WERI-Rb-1 (cell line): Measurements from ENCODE around the gene C20orf144.
A peak's percentile ranks its signal among the peaks of the same experiment; 100 is the strongest.

Source experiments
- DNase-seq: peaks from one replicate; pipeline ENCODE4 v3.0.0-alpha.2; 2020
- H3K27ac ChIP-seq: fragments of 250-450 bp; sonication (Bioruptor Pico); 2 replicates; pipeline ENCODE4 v1.5.1; 2020; ENCODE audit warnings: mild to moderate bottlenecking, moderate library complexity
- H3K27me3 ChIP-seq: fragments of 250-450 bp; sonication (Bioruptor Pico); 2 replicates; pipeline ENCODE4 v1.5.1; 2021; ENCODE audit warnings: mild to moderate bottlenecking, low read depth, moderate library complexity; ENCODE audit not compliant: insufficient read depth, severe bottlenecking
- H3K36me3 ChIP-seq: fragments of 250-450 bp; sonication (Bioruptor Pico); 2 replicates; pipeline ENCODE4 v1.5.1; 2020; ENCODE audit warnings: mild to moderate bottlenecking, moderate library complexity
- H3K4me3 ChIP-seq: 2 replicates; pipeline ENCODE4 v1.5.1; 2011; ENCODE audit warnings: low read depth, mild to moderate bottlenecking, control low read depth, low read length
- H3K9me3 ChIP-seq: fragments of 250-450 bp; sonication (Bioruptor Pico); 2 replicates; pipeline ENCODE4 v1.5.1; 2021; ENCODE audit warnings: mild to moderate bottlenecking, moderate library complexity; ENCODE audit not compliant: severe bottlenecking
- CTCF ChIP-seq: IDR thresholded peaks from 2 replicates; pipeline ENCODE4 v1.5.1; 2011; ENCODE audit warnings: low read depth, mild to moderate bottlenecking, control low read depth, inconsistent platforms, low read length

The C20orf144 gene

GRCh38 chr20:33662172-33662571 lies at the start of gene C20orf144:
Gene C20orf144, plus strand, starts transcription at chr20:33662327. Its CDS starts 19 bp downstream, at chr20:33662346.
- H3K27ac ChIP-seq = peak within 1 kb of the TSS; percentile 74
- no peak for DNase-seq
- no peak for TF ChIP-seq CTCF
- H3K27me3 ChIP-seq = no peaks in the 10 kb centered on the region
- peak within 1 kb of the TSS; percentile 71 for H3K4me3 ChIP-seq
- no peaks in the 10 kb centered on the region for H3K9me3 ChIP-seq
- H3K36me3 ChIP-seq = peaks cover 22% of the 10 kb centered on the region

- Histone ChIP-seq H3K9me3 (no peaks in the 10 kb centered on the region), H3K4me3 (no peak overlapping the region), H3K36me3 (peaks cover 63% of the 10 kb centered on the region), H3K27ac (no peak overlapping the region), H3K27me3 (no peaks in the 10 kb centered on the region)
- TF ChIP-seq CTCF = no peak
- no peak for DNase-seq
Measured at GRCh38 chr20:33621717-33622400, 40.3 kb upstream of the C20orf144 start.

GRCh38 chr20:33622705-33623365 lies 39.3 kb upstream of the C20orf144 start:
- Histone ChIP-seq H3K4me3 (no peak overlapping the region), H3K27ac (no peak overlapping the region), H3K9me3 (no peaks in the 10 kb centered on the region), H3K27me3 (no peaks in the 10 kb centered on the region), H3K36me3 (peaks cover 66% of the 10 kb centered on the region)
- TF ChIP-seq CTCF = no peak
- no peak for DNase-seq

- peaks cover 74% of the 10 kb centered on the region for H3K36me3 ChIP-seq
- H3K4me3 ChIP-seq = no peak overlapping the region
- H3K9me3 ChIP-seq = no peaks in the 10 kb centered on the region
- no peak for TF ChIP-seq CTCF
- DNase-seq = no peak
- no peak overlapping the region for H3K27ac ChIP-seq
- no peaks in the 10 kb centered on the region for H3K27me3 ChIP-seq
Measured at GRCh38 chr20:33624399-33624798, 37.7 kb upstream of the C20orf144 start.

- Histone ChIP-seq H3K36me3 (peaks cover 86% of the 10 kb centered on the region), H3K27ac (no peak overlapping the region), H3K27me3 (no peaks in the 10 kb centered on the region), H3K9me3 (no peaks in the 10 kb centered on the region), H3K4me3 (no peak overlapping the region)
- no peak for TF ChIP-seq CTCF
- no peak for DNase-seq
Measured at GRCh38 chr20:33626190-33626589, 35.9 kb upstream of the C20orf144 start.
